ENCODE measurements around the gene TRPM4.
"Not testable (repeated sequence)": the region's sequence is repeated elsewhere in the genome, so short reads cannot be mapped to it uniquely, and the experiment has no call there.

Gene TRPM4

GRCh38 chr19:49165111-49165750 is 7.6 kb downstream of the TRPM4 start:
- no peak for TF ChIP-seq CTCF (IDR thresholded peaks at IDR 0.05; ENCODE audit: insufficient read depth, low read depth, low read length, missing control alignments)
- peak; percentile 39 for DNase-seq (ENCODE audit: low read depth)
- no peak overlapping the region for H3K4me3 ChIP-seq (ENCODE audit: low read length)

GRCh38 chr19:49165865-49166301 is 8.3 kb downstream of the TRPM4 start:
- no peak overlapping the region for H3K4me3 ChIP-seq (ENCODE audit: low read length)
- DNase-seq (ENCODE audit: low read depth) = no peak
- no peak for TF ChIP-seq CTCF (IDR thresholded peaks at IDR 0.05; ENCODE audit: insufficient read depth, low read depth, low read length, missing control alignments)

GRCh38 chr19:49167857-49168409 is 10.3 kb downstream of the TRPM4 start:
- H3K4me3 ChIP-seq (ENCODE audit: low read length) = no peak overlapping the region
- no peak for TF ChIP-seq CTCF (IDR thresholded peaks at IDR 0.05; ENCODE audit: insufficient read depth, low read depth, low read length, missing control alignments)
- no peak for DNase-seq (ENCODE audit: low read depth)

- no peak for DNase-seq (ENCODE audit: low read depth)
- no peak overlapping the region for H3K4me3 ChIP-seq (ENCODE audit: low read length)
- TF ChIP-seq CTCF (IDR thresholded peaks at IDR 0.05; ENCODE audit: insufficient read depth, low read depth, low read length, missing control alignments) = no peak
Measured at GRCh38 chr19:49168421-49168820, 10.8 kb downstream of the TRPM4 start.

- no peak for DNase-seq (ENCODE audit: low read depth)
- H3K4me3 ChIP-seq (ENCODE audit: low read length) = no peak overlapping the region
- TF ChIP-seq CTCF (IDR thresholded peaks at IDR 0.05; ENCODE audit: insufficient read depth, low read depth, low read length, missing control alignments) = no peak
Measured at GRCh38 chr19:49173198-49173597, 15.6 kb downstream of the TRPM4 start.

GRCh38 chr19:49180659-49181058 is 23.1 kb downstream of the TRPM4 start:
- TF ChIP-seq CTCF (IDR thresholded peaks at IDR 0.05; ENCODE audit: insufficient read depth, low read depth, low read length, missing control alignments) = no peak
- H3K4me3 ChIP-seq (ENCODE audit: low read length) = no peak overlapping the region
- DNase-seq (ENCODE audit: low read depth) = no peak

GRCh38 chr19:49182010-49182847 is 24.6 kb downstream of the TRPM4 start:
- DNase-seq (ENCODE audit: low read depth); H3K4me3 ChIP-seq (ENCODE audit: low read length): not testable (repeated sequence)

All from epithelial cell of esophagus (primary cell).